Left lung (tissue), 10 donors: ENCODE data around the gene CTBP1. TPM values are rescaled to one million over a fixed set of nuclear protein-coding genes. Genes with fewer than 3 reads are reported as not detected.

Source experiments
- ATAC-seq: fragments of 200-7000 bp; cut with Tn5 transposase; one replicate; pipeline ENCODE4 v1.9.1; 2020; ENCODE audit warnings: moderate library complexity
- DNase-seq, 4 donors: peaks; one replicate each; pipeline ENCODE4 v3.0.0-alpha.2; 2013 to 2020
- H3K27ac ChIP-seq, 2 donors: fragments of 200-600 bp; sonication (generic) in 1 of 2; one replicate each; pipeline versions ENCODE4 v1.5.0 to v1.8.0; 2020 to 2021
- H3K27me3 ChIP-seq, 2 donors: fragments of 200-600 bp; sonication (generic) in 1 of 2; one replicate each; pipeline versions ENCODE4 v1.5.0 to v1.8.0; 2020 to 2021
- H3K36me3 ChIP-seq, 2 donors: fragments of 200-600 bp; sonication (generic) in 1 of 2; one replicate each; pipeline versions ENCODE4 v1.5.0 to v1.8.0; 2020 to 2021
- H3K4me1 ChIP-seq, 2 donors: fragments of 200-600 bp; one replicate each; pipeline ENCODE4 v1.8.0; 2021
- H3K4me3 ChIP-seq, 2 donors: fragments of 200-600 bp; sonication (generic) in 1 of 2; one replicate each; pipeline versions ENCODE4 v1.5.0 to v1.8.0; 2020 to 2021; ENCODE audit warnings: mild to moderate bottlenecking in 1 of 2
- H3K9me3 ChIP-seq, 2 donors: fragments of 200-600 bp; sonication (generic) in 1 of 2; one replicate each; pipeline versions ENCODE4 v1.5.0 to v1.8.0; 2020 to 2021
- intact Hi-C, 2 donors: fragments of 100-400 bp; cut with DNase I; formaldehyde crosslinking; loops; one replicate each; pipeline versions ENCODE4 v1.11.2 to v1.14.2; 2022
- polyA plus RNA-seq, 6 donors: library from polyadenylated mRNA; unstranded; fragments of 120-200 nt; gene quantifications; one replicate each; pipeline ENCODE4 v1.2.1, GENCODE V29; 2013; ENCODE audit not compliant: insufficient read length in 6 of 6
- total RNA-seq, 2 donors: library from RNA; stranded (reverse); fragmentation: NEBNext Ultra II Directional; extraction: Animal tissue kit (Norgen Biotek cat#: 25700); gene quantifications; one replicate each; pipeline ENCODE4 v1.2.1, GENCODE V29; 2021
- TF ChIP-seq, protein P1 (sequence below), 2 donors: fragments of 200-600 bp; sonication (generic) in 1 of 2; IDR thresholded peaks; one replicate each; pipeline versions ENCODE4 v1.5.0 to v1.8.0; 2021; ENCODE audit warnings: antibody characterized with exemption in 2 of 2
- donor health status: DM: no; HTN: yes; CAD: no.
- donor health status: DM: no; HTN: no; CAD: no.

CTBP1 gene
- total and polyA plus RNA-seq, 8 donors: 93.9 to 167 (median 122) TPM

DNA sequence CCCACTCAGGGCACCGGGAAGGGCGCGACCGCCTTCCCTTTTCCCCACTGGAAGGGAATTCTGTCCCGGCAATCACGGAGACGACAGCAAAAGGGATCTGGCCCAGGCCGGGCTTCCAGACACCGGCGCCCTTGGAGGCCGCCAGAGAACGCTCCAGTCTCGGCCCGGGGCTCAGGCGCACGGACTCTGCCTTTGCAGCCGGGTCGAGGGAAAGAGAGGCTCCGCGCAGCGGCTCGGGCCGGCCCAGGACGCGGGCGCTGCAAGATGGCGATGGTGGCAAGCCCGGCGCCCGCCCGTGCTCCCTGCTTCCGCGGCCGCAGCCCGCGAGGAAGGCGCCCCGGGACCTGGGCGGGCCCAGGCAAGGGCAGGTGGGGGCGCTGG, 1.1 kb downstream of the CTBP1 start:
- peaks cover 32 to 68% of the 10 kb centered on the region in 2 donors for H3K4me1 ChIP-seq
- peak overlapping the region; percentile 94 to 95 for H3K4me3 ChIP-seq
- H3K27ac ChIP-seq: peak overlapping the region; percentile 94 to 97
- H3K36me3 ChIP-seq: no peaks in the 10 kb centered on the region
- peak; percentile 11 for ATAC-seq
- TF ChIP-seq, protein P1, sequence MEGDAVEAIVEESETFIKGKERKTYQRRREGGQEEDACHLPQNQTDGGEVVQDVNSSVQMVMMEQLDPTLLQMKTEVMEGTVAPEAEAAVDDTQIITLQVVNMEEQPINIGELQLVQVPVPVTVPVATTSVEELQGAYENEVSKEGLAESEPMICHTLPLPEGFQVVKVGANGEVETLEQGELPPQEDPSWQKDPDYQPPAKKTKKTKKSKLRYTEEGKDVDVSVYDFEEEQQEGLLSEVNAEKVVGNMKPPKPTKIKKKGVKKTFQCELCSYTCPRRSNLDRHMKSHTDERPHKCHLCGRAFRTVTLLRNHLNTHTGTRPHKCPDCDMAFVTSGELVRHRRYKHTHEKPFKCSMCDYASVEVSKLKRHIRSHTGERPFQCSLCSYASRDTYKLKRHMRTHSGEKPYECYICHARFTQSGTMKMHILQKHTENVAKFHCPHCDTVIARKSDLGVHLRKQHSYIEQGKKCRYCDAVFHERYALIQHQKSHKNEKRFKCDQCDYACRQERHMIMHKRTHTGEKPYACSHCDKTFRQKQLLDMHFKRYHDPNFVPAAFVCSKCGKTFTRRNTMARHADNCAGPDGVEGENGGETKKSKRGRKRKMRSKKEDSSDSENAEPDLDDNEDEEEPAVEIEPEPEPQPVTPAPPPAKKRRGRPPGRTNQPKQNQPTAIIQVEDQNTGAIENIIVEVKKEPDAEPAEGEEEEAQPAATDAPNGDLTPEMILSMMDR (IDR thresholded peaks at IDR 0.05): no peak
- intact Hi-C loops: loop anchor here in 1 of 2 donors (10.0 kb wide), 1 partner anchor 83 kb away; no protein-coding TSS in a partner anchor
- DNase-seq: no peak
- no peaks in the 10 kb centered on the region for H3K9me3 ChIP-seq
- H3K27me3 ChIP-seq: no peaks in the 10 kb centered on the region

DNA sequence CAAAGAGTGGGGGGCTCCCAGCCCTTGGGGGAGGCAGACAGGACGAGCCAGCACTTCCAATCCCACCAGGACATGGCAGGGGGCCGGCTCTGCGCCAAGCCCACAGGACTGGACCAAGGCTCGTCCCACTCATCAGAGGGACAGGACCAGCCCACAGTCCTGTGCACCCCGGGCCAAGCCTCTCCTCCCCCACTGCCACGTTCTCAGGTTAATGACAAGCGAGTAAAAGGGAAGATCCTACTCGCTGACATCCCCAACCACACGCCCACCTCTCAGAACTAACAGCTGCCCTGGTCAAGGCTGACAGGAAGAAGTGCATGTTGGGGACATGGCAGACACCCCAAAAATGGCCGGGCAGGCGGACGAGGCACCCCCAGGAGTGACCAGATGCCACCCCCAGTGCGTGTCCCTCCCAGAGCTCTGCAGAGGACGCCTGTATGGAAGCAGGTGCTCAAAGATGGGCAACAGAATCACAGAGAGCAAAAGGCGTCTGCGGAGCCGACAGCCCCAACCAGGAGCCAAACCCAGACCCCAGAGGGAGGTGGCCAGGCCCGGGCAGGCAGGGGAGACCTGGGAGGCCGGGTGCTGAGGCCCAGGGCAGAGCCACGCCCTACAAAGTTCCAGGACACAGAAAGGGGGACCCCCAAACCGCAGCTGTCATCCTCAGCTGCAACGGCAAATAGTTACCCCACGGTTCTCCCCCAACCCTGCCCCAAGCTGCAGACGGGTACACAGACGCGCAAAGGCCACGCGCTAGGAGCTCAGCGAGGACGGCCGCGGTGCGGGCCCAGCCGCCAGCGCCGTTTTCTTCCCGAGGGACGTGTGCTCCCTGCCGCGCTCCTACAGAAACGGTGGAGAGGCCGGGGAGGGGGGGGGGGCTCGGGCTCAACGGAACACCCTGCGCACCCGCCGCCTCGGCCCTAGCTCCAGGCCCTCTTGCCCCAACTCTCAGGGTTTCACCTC, 1.7 kb downstream of the CTBP1 start:
- intact Hi-C loops: loop anchor here in 1 of 2 donors (10.0 kb wide), 1 partner anchor 82 kb away; no protein-coding TSS in a partner anchor
- no peaks in the 10 kb centered on the region for H3K27me3 ChIP-seq
- peak in 2 of 4 donors; percentile 34 to 79 for DNase-seq
- TF ChIP-seq, protein P1 (IDR thresholded peaks at IDR 0.05): no peak
- ATAC-seq: peak; percentile 1
- H3K36me3 ChIP-seq: no peaks in the 10 kb centered on the region
- peak overlapping the region; percentile 94 to 97 for H3K27ac ChIP-seq
- no peaks in the 10 kb centered on the region for H3K9me3 ChIP-seq
- H3K4me1 ChIP-seq: peaks cover 32 to 75% of the 10 kb centered on the region in 2 donors
- H3K4me3 ChIP-seq: peak overlapping the region; percentile 94 to 95

- TF ChIP-seq, protein P1 (IDR thresholded peaks at IDR 0.05): no peak
- intact Hi-C loops: loop anchor here in 1 of 2 donors (10.0 kb wide), 1 partner anchor 81 kb away; no protein-coding TSS in a partner anchor
- peak; percentile 50 for ATAC-seq
- peak overlapping the region; percentile 94 to 97 for H3K27ac ChIP-seq
- peak in 2 of 4 donors; percentile 73 to 76 for DNase-seq
- no peaks in the 10 kb centered on the region for H3K27me3 ChIP-seq
- H3K36me3 ChIP-seq: peaks cover 0 to 5% of the 10 kb centered on the region in 2 donors
- H3K9me3 ChIP-seq: no peaks in the 10 kb centered on the region
- H3K4me1 ChIP-seq: peaks cover 32 to 80% of the 10 kb centered on the region in 2 donors
- H3K4me3 ChIP-seq: peak overlapping the region in 1 of 2 donors; percentile 95
These were observed 2.6 kb downstream of the CTBP1 start for GRCh38 chr4:1246111-1246881.

GRCh38 chr4:1245481-1246051, 3.4 kb downstream of the CTBP1 start:
- Histone ChIP-seq H3K9me3 (no peaks in the 10 kb centered on the region), H3K27me3 (no peaks in the 10 kb centered on the region), H3K4me3 (peak overlapping the region in 1 of 2 donors; percentile 1), H3K36me3 (peaks cover 0 to 12% of the 10 kb centered on the region in 2 donors), H3K27ac (peak overlapping the region in 1 of 2 donors; percentile 48), H3K4me1 (peaks cover 31 to 76% of the 10 kb centered on the region in 2 donors)
- intact Hi-C loops: loop anchor here in 1 of 2 donors (10.0 kb wide), 1 partner anchor 81 kb away; no protein-coding TSS in a partner anchor
- no peak for ATAC-seq
- peak in 1 of 4 donors; percentile 57 for DNase-seq
- TF ChIP-seq, protein P1 (IDR thresholded peaks at IDR 0.05): no peak
